ENCODE measurements around the gene SENP2.
A peak's percentile ranks its signal among the peaks of the same experiment; 100 is the strongest.

Gene SENP2

DNA sequence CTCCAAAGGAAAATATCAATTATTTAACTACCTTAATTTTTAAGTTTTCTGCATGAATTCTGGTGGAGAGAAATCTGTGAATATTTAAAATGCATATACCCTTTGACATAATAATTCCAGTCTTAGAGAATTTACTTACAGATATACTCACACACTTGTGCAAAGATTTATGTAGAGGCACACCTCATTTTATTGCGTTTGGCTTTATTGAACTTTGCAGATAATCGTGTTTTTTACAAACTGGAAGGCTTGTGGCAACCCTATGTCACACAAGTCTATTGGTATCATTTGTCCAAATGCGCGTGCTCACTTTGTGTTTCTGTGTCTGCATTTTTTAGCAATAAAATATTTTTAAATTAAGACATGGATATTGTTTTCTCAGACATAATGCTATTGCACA, 81.5 kb downstream of the SENP2 start:
- TF ChIP-seq ZFP3 (CRISPR knock-in tag; IDR thresholded peaks at IDR 0.05) (no peak), TOX (CRISPR knock-in tag; IDR thresholded peaks at IDR 0.05; ENCODE audit: borderline replicate concordance) (no peak), ZNF565 (CRISPR knock-in tag; conservative IDR thresholded peaks at IDR 0.05; ENCODE audit: low read depth) (no peak), SNAI2 (CRISPR knock-in tag; IDR thresholded peaks at IDR 0.05) (no peak), TCF4 (CRISPR knock-in tag; IDR thresholded peaks at IDR 0.05; ENCODE audit: borderline replicate concordance) (no peak), ISL1 (CRISPR knock-in tag; IDR thresholded peaks at IDR 0.05) (no peak), ZNF8 (CRISPR knock-in tag; IDR thresholded peaks at IDR 0.05) (no peak), CSDC2 (CRISPR knock-in tag; IDR thresholded peaks at IDR 0.05) (no peak)
- TF ChIP-seq, protein P1, sequence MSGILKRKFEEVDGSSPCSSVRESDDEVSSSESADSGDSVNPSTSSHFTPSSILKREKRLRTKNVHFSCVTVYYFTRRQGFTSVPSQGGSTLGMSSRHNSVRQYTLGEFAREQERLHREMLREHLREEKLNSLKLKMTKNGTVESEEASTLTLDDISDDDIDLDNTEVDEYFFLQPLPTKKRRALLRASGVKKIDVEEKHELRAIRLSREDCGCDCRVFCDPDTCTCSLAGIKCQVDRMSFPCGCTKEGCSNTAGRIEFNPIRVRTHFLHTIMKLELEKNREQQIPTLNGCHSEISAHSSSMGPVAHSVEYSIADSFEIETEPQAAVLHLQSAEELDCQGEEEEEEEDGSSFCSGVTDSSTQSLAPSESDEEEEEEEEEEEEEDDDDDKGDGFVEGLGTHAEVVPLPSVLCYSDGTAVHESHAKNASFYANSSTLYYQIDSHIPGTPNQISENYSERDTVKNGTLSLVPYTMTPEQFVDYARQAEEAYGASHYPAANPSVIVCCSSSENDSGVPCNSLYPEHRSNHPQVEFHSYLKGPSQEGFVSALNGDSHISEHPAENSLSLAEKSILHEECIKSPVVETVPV (CRISPR knock-in tag; IDR thresholded peaks at IDR 0.05) = no peak
- TF ChIP-seq, protein P2, sequence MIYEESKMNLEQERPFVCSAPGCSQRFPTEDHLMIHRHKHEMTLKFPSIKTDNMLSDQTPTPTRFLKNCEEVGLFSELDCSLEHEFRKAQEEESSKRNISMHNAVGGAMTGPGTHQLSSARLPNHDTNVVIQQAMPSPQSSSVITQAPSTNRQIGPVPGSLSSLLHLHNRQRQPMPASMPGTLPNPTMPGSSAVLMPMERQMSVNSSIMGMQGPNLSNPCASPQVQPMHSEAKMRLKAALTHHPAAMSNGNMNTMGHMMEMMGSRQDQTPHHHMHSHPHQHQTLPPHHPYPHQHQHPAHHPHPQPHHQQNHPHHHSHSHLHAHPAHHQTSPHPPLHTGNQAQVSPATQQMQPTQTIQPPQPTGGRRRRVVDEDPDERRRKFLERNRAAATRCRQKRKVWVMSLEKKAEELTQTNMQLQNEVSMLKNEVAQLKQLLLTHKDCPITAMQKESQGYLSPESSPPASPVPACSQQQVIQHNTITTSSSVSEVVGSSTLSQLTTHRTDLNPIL (CRISPR knock-in tag; IDR thresholded peaks at IDR 0.05; ENCODE audit: low read depth) = no peak

DNA sequence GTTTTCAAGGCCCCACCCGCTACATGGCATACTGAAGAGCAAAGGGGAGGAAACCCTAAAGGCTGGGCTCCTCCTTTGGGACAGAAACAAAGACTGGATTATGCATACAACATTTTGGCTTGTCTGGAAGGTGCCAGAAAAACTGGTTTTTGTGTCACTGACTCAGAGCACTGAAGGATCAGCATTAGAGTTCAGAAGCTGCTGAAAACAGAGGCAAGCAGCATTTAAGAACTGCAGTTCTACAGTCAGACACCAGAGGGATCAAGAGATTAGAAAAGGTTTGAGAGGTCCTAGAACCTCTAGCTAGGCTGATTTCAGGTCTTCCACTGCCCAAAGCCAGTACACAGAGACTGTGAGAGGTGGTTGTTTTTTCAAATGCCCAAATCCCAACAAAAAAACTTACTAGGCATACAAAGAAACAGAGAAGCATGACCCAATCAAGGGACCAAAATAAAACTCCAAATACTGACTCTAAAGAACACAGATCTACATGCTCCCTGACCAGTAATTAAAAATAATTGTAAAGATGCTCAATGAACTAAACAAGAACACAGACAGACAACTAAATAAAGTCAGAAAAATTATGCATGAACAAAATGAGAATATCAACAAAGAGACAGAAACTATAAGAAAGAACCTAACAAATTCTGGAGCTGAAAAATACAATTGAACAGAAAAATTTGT, 91.2 kb downstream of the SENP2 start:
- no peak for TF ChIP-seq ZNF565 (CRISPR knock-in tag; conservative IDR thresholded peaks at IDR 0.05; ENCODE audit: low read depth)
- TF ChIP-seq ZNF70 (CRISPR knock-in tag; IDR thresholded peaks at IDR 0.05) = no peak
- TF ChIP-seq BACH2 (CRISPR knock-in tag; IDR thresholded peaks at IDR 0.05; ENCODE audit: borderline replicate concordance) = no peak
- TF ChIP-seq, protein P2 (CRISPR knock-in tag; IDR thresholded peaks at IDR 0.05; ENCODE audit: low read depth) = no peak
- TF ChIP-seq, protein P3, sequence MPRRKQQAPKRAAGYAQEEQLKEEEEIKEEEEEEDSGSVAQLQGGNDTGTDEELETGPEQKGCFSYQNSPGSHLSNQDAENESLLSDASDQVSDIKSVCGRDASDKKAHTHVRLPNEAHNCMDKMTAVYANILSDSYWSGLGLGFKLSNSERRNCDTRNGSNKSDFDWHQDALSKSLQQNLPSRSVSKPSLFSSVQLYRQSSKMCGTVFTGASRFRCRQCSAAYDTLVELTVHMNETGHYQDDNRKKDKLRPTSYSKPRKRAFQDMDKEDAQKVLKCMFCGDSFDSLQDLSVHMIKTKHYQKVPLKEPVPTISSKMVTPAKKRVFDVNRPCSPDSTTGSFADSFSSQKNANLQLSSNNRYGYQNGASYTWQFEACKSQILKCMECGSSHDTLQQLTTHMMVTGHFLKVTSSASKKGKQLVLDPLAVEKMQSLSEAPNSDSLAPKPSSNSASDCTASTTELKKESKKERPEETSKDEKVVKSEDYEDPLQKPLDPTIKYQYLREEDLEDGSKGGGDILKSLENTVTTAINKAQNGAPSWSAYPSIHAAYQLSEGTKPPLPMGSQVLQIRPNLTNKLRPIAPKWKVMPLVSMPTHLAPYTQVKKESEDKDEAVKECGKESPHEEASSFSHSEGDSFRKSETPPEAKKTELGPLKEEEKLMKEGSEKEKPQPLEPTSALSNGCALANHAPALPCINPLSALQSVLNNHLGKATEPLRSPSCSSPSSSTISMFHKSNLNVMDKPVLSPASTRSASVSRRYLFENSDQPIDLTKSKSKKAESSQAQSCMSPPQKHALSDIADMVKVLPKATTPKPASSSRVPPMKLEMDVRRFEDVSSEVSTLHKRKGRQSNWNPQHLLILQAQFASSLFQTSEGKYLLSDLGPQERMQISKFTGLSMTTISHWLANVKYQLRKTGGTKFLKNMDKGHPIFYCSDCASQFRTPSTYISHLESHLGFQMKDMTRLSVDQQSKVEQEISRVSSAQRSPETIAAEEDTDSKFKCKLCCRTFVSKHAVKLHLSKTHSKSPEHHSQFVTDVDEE (CRISPR knock-in tag; IDR thresholded peaks at IDR 0.05) = no peak
- TF ChIP-seq GLIS3 (CRISPR knock-in tag; IDR thresholded peaks at IDR 0.05) = no peak
- TF ChIP-seq TCF4 (CRISPR knock-in tag; IDR thresholded peaks at IDR 0.05; ENCODE audit: borderline replicate concordance) = no peak
- TF ChIP-seq ZFP30 (CRISPR knock-in tag; IDR thresholded peaks at IDR 0.05) = no peak
- TF ChIP-seq, protein P4, sequence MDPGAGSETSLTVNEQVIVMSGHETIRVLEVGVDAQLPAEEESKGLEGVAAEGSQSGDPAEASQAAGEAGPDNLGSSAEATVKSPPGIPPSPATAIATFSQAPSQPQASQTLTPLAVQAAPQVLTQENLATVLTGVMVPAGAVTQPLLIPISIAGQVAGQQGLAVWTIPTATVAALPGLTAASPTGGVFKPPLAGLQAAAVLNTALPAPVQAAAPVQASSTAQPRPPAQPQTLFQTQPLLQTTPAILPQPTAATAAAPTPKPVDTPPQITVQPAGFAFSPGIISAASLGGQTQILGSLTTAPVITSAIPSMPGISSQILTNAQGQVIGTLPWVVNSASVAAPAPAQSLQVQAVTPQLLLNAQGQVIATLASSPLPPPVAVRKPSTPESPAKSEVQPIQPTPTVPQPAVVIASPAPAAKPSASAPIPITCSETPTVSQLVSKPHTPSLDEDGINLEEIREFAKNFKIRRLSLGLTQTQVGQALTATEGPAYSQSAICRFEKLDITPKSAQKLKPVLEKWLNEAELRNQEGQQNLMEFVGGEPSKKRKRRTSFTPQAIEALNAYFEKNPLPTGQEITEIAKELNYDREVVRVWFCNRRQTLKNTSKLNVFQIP (CRISPR knock-in tag; IDR thresholded peaks at IDR 0.05; ENCODE audit: borderline replicate concordance, low read depth) = no peak
- TF ChIP-seq SNAI2 (CRISPR knock-in tag; IDR thresholded peaks at IDR 0.05) = no peak
- TF ChIP-seq ESRRG (CRISPR knock-in tag; IDR thresholded peaks at IDR 0.05) = no peak
- TF ChIP-seq, protein P5, sequence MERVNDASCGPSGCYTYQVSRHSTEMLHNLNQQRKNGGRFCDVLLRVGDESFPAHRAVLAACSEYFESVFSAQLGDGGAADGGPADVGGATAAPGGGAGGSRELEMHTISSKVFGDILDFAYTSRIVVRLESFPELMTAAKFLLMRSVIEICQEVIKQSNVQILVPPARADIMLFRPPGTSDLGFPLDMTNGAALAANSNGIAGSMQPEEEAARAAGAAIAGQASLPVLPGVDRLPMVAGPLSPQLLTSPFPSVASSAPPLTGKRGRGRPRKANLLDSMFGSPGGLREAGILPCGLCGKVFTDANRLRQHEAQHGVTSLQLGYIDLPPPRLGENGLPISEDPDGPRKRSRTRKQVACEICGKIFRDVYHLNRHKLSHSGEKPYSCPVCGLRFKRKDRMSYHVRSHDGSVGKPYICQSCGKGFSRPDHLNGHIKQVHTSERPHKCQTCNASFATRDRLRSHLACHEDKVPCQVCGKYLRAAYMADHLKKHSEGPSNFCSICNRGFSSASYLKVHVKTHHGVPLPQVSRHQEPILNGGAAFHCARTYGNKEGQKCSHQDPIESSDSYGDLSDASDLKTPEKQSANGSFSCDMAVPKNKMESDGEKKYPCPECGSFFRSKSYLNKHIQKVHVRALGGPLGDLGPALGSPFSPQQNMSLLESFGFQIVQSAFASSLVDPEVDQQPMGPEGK (CRISPR knock-in tag; IDR thresholded peaks at IDR 0.05; ENCODE audit: borderline replicate concordance) = no peak
- TF ChIP-seq OSR1 (CRISPR knock-in tag; IDR thresholded peaks at IDR 0.05) = no peak
- TF ChIP-seq, protein P1 (CRISPR knock-in tag; IDR thresholded peaks at IDR 0.05) = no peak
- TF ChIP-seq PPARA (CRISPR knock-in tag; IDR thresholded peaks at IDR 0.05; ENCODE audit: borderline replicate concordance) = no peak
- no peak for TF ChIP-seq ZNF8 (CRISPR knock-in tag; IDR thresholded peaks at IDR 0.05)
- peak; percentile 93 for ATAC-seq

More for the DNA sequence above, 81.5 kb downstream of the SENP2 start:
- ATAC-seq = no peak
